ENCODE measurements around the gene TMTC2.
"Not testable (repeated sequence)": the region's sequence is repeated elsewhere in the genome, so short reads cannot be mapped to it uniquely, and the experiment has no call there.

Gene TMTC2

DNA sequence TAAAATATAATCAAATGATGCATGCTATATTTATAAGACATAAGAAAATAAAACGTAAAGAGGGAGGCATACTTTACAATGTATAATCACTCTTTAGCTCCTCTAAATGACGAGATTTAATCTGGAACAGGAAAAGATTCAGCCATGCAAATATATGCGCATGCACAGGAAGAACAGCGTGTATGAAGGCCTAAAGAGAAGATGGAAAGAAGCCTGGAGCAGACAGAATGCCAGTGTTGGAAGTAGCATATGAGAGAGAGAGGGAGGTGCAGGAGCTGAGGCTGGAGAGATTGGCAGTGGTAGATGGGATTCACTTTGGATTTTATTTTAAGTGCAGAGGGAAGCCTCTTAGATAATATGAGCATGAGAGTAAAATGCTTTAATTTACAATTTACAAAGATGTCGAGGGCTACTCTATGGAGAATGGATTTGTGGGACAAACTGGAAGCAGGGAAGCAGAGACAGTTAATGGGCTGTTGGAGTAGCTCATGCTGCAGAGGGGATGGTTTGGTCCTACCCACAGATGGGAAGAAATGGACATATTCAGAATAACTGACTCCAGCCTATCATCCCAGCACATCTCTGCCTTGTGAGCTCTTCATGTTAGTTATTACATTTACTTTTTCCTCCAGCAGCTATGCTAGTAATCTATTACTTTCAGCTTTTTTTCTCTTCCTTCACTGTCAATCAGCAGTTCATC is 411.1 kb downstream of the TMTC2 start:
- FAIRE-seq: no peak

DNA sequence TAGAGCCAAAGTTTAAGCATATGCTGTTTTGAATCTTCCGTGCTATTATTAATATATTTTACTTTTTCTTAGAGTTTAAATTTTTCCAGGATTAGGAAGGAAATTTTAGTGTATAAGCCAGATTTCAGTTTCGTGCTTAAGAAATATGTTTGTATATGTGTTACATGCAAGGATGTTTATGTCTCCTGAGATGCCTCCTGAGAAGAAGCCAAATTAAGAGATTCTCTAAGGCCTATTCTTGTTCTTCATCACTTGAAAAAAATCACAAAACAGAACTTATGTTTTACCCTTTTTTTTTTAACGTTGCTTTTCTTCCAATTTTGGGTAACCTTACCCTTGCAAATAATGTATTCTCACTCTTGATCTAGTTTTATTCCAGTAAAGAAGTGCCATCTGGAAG is 412.7 kb downstream of the TMTC2 start:
- no peak for FAIRE-seq

DNA sequence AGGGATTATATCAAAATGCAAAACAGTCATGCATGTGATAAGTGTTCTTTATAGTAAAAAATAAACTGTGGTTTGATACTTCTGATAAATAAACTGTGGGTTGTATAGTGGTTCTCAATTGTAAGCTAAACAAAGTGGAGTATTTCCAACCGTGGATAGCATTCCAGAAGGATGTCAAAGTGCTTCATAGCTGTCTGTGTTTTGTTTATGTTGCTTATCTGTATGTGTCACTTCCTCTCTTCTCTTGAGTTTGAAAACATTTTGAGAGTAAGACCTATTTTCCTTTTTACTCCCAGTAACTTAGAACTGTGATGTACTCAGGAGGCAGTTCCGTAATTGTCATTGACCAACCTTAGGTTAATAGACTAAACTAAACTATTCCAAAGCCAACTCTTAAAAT is 415.8 kb downstream of the TMTC2 start:
- no peak for FAIRE-seq

DNA sequence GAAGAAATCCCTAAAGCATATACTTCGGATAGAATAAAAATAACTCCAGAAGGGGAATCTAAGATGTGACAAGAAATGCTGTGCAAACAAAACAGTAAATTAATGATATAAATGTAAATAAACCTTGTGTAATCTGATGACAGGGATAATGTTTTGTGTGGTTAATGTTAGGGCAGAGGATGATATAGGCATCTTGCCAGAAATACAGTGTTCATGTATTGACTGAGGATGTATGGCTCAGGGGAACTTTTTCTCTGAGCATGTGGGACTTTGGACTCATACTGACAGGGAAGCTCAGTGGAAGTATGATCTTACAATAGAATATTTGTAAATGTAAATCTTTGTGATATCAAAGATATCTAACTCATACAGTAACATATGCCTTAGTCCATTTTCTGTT is 420.2 kb downstream of the TMTC2 start:
- no peak for FAIRE-seq

DNA sequence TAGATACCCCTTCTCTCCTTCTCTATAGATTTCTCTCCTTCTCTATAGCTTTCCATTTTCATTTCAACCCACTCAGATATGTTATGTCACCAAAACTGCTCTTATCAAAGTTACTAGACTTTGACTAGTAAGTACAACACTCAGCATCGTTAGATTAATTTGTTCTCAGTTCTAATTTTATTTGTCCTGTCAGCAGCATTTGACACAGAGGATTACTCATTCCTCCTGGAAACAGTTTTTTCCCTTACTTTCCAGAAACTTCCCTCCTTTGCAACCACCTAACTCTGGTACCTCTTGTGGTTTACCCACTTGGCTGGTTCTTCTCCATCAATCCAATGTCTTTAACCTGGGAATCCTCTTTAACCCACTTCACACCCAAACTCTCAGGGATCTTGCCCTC is 423.7 kb downstream of the TMTC2 start:
- FAIRE-seq: no peak

DNA sequence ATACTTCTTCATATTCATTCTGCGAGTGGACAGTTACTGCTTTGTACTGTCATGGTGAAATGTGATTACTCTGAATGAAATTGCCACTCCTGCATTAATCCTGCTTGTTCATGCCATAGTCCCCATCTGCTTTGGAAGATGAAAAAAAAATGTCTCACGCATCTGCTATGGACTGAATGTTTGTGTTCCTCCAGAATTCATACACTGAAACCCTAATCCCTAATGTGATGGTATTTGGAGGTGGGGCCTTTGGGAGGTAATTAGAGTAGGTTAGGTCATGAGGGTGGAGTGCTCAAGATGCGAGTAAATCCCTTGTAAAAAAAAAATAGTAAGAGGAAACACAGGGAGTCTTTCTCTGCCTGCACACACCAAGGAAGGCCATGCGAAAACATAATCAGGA is 427.2 kb downstream of the TMTC2 start:
- no peak for FAIRE-seq

DNA sequence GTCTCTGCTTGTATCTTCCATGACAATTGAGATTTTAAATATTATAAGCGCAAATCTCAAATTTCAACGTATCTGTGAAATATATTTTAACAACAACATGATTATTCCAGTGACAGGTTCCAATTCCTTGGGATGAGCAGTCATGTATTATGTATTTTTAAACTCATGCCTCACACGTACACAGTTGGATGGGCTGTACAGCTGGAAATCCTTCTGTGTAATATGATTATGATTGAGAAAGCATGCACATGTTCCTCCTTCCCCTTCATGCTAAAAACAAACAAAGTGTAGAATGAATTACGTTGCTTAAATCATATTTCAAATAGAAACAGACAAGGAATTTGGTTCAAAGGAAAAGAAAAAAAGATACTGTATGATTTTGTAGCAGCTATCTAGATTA is 428.3 kb downstream of the TMTC2 start:
- FAIRE-seq: no peak

DNA sequence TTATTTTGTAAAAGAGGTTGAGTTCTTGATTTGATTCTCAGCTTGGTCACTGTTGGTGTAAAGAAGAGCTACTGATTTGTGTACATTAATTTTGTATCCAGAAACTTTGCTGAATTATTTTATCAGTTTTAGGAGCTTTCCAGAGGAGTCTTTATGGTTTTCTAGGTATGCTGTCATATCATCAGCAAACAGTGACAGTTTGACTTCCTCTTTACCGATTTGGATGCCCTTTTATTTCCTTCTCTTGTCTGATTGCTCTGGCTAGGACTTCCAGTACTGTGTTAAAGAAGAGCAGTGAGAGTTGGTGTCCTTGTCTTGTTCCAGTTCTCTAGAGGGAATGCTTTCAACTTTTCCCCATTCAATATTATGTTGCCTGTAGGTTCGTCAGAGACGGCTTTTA is 431.2 kb downstream of the TMTC2 start:
- FAIRE-seq: not testable (repeated sequence)

DNA sequence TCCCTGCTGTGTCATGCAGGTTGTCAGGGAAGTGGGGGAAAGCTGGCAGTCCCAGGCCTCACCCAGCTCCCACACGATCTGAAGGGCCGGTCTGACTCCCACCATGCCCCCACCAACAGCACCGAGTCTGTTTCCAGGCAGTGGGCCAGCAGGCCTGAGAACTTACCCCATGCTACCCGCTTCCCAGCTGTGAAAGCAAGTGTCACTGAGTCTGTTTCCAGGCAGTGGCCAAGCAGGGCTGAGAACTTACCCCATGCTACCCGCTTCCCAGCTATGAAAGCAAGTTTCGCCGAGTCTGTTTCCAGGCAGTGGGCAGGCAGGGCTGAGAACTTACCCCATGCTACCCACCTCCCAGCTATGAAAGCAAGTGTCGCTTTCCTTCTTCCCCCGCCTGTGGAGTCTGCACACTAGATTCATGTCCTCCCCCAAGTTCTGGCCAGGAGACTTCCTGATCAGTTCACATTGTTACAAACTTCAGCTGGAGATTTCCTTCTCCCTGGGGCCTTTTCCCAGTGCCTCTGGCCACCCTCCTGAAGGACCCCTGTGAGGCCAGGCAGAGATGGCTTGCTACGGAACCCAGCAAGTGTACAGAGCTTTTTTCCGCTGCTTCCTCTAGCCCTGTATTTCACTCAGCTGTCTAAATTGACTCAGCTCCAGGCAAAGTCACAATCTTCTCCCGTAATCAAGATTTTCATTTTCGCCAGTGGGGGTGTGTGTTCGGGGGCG is 435.4 kb downstream of the TMTC2 start:
- no peak for FAIRE-seq

DNA sequence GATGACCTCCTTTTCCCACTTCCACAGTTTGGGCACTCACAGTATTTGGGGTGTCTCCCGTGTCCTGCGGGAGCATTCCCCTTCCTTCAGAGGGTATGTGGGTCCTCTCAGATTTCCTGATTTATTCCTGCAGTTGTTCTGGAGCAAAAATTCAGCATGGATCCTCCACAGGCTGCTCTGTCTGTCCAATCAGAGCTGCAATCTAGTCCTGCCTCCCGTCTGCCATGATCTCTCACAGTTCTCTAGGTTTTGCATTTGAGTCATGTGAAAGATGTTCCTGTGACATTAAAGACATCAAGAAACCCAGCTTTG is 435.9 kb downstream of the TMTC2 start:
- no peak for FAIRE-seq

DNA sequence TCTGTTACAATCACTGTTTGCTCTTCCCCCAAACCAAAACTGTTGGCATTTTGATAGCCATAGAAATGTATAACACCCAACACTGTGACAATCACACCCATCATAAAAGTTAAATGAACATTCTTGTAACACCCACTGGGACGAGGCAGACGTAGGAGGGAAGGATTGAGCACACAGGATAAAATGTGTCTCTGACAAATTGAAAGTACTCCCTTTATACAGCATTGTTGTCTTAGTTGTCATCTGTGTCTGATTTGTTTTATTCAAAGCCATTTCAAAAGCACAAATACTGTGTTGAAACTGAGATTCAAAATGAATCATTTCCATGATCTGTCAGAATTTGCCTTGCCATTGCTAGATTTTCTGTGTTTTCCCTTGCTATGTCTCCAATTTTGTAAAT is 436.3 kb downstream of the TMTC2 start:
- no peak for FAIRE-seq

DNA sequence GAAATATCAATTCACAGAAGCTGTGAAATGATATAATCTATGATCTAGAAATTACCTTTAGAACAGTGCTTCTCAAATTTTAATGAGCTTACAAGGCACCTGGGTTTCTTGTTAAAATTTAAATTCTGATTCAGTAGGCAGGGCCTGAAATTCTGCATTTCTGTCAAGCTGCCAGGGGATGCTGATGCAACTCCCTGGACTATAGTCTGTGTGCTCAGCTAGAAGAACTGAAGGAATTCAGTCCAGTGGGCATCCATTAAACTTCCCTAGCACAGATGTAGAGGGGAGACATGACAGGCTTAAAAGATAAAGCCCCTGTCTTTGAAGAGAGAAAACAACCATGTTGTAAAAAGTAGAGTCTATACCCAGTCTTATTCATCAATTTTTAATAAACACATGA is 441.8 kb downstream of the TMTC2 start:
- no peak for FAIRE-seq

DNA sequence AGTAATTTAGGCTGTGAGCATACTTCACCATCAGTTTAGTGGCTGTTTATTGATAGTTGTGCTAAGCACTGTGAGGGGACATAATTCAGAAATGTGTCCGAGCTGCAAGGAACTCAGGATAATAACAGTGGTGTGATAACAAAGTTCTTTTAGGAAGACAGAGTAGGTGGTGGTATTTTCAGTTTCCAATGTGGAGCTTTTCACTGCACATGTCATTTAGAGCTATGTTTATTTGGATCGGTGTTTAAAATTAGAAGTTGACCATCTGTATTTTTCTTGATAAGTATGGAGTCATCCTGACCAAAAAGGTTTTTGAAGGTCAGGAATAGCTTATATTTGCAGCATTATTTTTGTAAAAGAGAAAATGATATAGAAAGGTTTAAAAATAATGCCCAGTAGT is 443.5 kb downstream of the TMTC2 start:
- FAIRE-seq: no peak

DNA sequence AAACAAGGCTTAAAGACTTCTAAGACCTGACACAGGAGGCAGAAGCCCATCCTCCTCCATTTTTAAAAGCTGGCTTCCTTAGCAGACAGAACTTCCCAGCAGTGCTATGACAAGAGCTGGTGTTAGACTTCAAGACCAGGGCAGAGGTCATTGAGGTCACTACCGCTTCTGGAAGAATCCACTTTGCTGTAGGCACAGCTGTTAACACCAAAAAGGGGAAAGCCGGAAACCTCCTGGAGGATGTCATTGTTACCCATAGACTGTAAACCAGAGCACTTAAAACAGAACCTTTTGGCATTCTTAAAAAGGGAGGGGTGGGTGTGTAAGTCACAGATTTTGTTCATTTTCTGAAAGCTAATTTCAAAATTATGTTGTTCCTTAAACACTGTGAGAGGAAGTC is 445.7 kb downstream of the TMTC2 start:
- FAIRE-seq: no peak

DNA sequence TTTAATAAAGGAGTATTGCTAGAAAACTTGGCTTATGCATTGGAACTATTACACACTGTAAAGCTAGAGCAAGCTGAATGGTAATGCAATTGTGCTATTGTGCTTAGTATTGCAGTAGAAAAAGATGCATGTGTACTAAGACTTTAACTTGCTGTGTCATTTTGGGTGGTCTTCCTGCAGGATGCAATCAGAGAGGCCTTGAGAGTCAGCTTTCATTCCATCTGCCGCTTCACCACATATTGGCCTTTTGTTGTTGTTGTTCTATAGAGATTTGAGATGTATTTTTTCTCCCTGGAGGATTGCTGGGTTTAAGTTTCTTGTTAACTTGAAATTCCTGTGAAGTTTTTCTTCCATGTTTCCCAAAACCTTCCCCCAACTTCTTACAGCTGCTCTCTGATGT is 449.7 kb downstream of the TMTC2 start:
- FAIRE-seq: no peak

DNA sequence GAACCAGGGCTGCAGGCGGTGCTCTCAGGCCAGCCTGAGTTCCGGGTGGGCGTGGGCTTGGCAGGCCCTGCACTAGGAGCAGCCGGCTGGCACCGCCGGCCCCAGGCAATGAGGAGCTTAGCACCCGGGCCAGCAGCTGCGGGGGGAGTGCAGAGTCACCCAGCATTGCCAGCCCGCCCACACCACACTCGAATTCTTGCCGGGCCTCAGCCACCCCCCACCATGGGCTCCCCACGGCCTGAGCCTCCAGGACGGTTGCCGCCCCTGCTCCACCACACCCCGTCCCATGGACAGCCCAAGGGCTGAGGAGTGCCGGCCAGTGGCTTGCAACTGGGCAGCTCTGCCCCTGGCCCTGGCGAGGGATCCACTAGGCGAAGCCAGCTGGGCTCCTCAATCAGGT is 453.4 kb downstream of the TMTC2 start:
- FAIRE-seq: no peak

DNA sequence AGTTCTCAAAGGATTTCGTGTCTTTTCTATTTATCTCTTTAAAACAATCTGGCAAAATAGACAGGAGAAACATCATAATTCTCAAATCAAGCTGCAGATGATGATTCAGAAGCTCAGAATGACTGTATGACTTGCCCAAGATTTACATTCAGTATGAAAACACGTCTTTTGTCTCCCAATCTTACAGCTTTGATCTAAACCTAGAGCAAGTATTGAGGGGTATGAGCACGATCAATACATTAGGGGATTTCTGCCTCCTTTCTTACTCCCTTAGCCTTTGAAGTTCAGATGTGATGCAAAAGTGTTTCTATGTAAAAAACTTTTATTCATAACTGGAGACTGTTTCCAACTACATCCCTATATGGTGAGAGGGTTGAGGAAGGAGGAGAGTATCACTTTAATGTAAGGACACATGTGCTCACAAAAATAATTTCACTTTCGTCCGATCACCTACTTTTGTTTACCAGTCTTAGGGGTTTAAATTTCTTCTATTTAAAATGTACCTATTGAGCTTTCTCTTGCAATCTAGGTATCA is 454.8 kb downstream of the TMTC2 start:
- FAIRE-seq: no peak

DNA sequence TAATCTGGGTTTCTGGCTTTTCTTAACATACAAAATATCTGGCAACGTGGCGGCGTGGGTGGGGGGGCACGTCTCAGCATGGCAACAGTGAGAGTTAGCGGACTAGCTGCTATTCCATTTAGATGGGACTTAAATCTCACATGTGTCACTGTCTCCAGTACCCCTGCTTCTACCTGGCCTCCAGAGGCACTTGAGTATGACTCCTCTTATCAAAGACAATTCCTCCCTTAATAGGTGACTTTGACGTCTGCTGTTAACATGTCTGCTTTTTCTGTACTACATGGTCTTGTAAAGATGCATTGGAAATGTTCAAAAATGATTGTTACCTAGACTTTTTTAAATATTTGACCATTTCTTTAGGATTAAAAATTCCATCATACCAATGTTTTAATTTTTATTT is 456.2 kb downstream of the TMTC2 start:
- no peak for FAIRE-seq

DNA sequence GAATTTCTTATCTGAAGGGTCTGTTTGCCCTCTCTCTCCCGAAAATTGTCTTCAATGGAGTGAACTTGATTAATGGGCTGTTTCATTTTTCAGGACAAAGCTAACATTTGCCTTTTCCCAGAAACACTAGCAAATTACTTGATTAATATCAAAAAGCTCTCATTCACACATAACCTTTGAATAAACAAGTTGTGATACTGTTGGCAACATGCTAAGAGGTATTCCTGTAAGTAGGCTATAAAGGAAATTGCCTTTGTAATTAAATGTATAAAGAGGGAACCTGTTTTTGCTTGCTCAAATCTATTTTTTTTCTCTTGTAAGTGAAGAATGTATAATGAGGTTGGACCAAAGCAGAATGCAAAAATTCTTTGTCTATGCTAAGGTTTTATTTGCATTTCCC is 457.2 kb downstream of the TMTC2 start:
- FAIRE-seq: no peak

DNA sequence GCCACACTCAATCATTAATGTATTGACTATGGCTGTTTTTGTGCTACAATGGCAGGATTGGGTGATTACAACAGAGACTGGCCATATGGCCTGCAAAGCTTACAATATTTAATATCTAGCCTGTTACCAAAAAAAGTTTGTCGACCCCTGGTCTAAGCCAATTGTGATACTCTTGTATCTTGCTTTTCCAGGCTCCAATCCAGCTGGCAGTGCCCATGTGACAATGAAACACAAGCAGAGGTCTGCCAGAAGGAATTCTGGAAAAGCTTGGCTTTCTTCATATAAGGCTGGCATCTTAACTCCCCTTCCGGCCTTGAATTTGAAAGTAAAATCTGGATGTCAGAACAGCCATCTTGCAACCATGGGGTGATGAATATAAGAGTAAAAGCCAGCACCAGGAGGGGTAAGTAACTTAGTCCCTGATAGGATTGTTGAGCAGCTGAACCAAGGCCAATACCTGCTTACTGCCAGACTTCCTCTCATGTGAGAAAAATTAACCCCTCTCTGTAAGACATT is 458.7 kb downstream of the TMTC2 start:
- FAIRE-seq: no peak

DNA sequence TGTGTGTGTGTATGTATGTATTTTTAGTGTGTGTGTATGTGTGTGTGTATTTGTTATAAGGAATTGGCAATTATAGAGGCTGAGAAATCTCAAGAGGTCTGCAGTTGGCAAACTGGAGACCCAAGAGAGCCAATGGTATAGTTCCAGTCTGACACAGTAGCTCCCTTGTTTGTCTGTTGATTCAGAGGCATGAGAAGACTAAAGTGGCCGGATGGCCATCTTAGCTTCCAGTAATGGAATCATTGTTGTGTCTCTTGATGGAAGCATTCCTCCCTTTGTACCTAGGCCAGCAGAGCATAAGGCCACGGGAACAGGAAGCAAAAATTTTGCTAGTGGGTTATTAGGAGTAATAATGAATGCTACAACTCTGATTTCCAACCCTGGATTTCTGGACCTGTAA is 460.6 kb downstream of the TMTC2 start:
- FAIRE-seq: no peak

DNA sequence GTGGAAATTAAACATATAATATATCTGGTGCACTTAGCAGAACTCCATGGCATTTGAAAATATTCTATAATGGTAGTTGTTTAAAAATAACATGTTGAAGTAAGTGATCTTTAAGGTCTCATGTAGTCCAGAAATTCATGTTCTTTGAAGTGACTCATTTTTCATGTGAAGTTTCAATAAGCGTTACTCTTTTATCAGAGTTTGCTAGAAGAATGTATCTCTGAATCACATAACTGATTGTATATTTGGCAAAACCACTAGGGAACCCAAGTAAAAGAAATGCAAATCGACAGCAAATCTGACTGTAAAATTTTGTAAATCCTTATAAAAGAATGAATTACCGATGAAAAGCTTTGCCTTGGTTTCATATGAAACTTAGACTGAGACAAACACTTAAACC is 463.3 kb downstream of the TMTC2 start:
- FAIRE-seq: no peak

DNA sequence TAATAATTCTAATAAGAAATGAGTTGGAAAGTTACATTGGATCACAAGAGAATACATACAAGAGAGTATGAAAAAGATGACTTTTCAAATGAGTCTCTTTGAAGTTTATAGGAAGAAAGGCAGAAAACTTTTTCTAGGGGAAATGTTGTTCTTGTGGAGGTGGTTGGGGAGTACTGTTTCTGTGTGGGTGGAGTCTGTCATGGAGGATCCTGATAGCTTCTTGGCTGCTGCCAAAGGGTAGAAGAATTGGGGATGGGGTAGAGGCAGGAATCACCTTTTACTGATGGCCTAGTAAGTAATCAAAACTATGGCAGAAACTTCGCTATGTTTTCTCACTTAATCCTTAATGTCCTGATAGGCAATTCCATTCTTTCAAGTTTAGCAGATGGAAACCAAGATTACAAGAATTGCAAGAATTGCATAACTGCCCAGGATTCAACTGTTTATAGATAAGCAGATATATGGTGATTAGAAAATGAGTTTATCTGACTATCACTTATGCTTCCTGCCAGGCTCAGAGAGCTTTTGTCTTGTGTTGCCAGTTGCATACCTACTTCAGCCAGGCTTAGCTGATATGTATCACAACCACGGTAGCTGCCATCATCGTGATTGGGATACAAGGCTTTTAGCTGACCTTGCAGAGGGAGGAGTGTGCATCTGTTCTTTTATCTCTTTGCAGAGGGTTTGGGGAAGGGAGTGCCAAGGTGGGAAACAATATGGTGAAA is 463.9 kb downstream of the TMTC2 start:
- FAIRE-seq: no peak

DNA sequence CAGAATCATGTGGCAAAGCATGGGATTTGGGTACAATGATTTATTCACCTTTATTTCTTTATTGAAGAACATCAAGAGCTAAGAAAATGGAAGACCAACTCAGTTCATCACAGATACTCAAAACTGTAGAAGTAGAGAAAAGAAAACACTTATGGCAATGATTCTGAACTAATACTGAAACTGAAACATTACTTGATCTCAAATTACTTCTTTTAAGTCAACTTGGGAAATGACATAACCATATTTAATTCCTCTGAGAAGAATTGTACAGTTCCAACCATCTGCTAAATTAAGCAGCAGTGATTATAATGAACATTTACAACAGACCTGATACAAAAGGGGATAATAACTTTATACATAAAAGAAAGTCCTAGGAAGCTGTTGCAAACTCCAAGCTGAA is 466.5 kb downstream of the TMTC2 start:
- no peak for FAIRE-seq
